PC-3 (cell line): ENCODE results near the gene AGXT. TPM values are rescaled to one million over a fixed set of nuclear protein-coding genes. Genes with fewer than 3 reads are reported as not detected.

Source experiments
- ATAC-seq: fragments of 200-7000 bp; cut with Tn5 transposase; 2 replicates; pipeline ENCODE4 v1.9.1; 2020; ENCODE audit warnings: mild to moderate bottlenecking, moderate library complexity
- BruUV-seq: library from RNA; stranded (reverse); fragments of 400-500 nt; replicated peaks from 2 replicates; lab custom pipeline; 2021; lab: Mats Ljungman, UMichigan
- CTCF ChIA-PET: fragments of 300-600 bp; sonication (Branson Sonifier 250); formaldehyde crosslinking; loops from one replicate; lab custom pipeline; 2022; ENCODE audit warnings: antibody characterized with exemption; lab: Charles Lee
- POLR2A ChIA-PET: fragments of 300-600 bp; sonication (Branson Sonifier 250); formaldehyde crosslinking; loops from one replicate; lab custom pipeline; 2022; ENCODE audit warnings: antibody characterized with exemption; ENCODE audit not compliant: unreplicated experiment; lab: Charles Lee
- DNase-seq: peaks from one replicate; pipeline ENCODE4 v3.0.0-alpha.2; 2015
- H2AFZ ChIP-seq: fragments of 300-600 bp; sonication (generic); 2 replicates; pipeline ENCODE4 v1.6.0; 2016; ENCODE audit warnings: antibody characterized with exemption, low read length
- H3F3A ChIP-seq: fragments of 300-600 bp; sonication (generic); one replicate; pipeline ENCODE4 v1.6.0; 2017; ENCODE audit warnings: antibody characterized with exemption, low read length, control low read depth, mild to moderate bottlenecking; ENCODE audit not compliant: unreplicated experiment
- H3K27ac ChIP-seq: fragments of 300-600 bp; sonication (generic); 2 replicates; pipeline ENCODE4 v1.5.1; 2016; ENCODE audit warnings: mild to moderate bottlenecking, low read length
- H3K27me3 ChIP-seq: fragments of 300-600 bp; sonication (generic); 2 replicates; pipeline ENCODE4 v1.6.1; 2016; ENCODE audit warnings: low read length, mixed read lengths
- H3K36me3 ChIP-seq: fragments of 300-600 bp; sonication (generic); 2 replicates; pipeline ENCODE4 v1.6.1; 2016; ENCODE audit warnings: low read depth, mixed run types, low read length, mixed read lengths
- H3K4me1 ChIP-seq: fragments of 300-600 bp; sonication (generic); 2 replicates; pipeline ENCODE4 v1.5.1; 2016; ENCODE audit warnings: low read length; ENCODE audit not compliant: insufficient read depth
- H3K4me2 ChIP-seq: fragments of 300-600 bp; sonication (generic); 2 replicates; pipeline ENCODE4 v1.6.0; 2016; ENCODE audit warnings: low read length
- H3K4me3 ChIP-seq: fragments of 300-600 bp; sonication (generic); 2 replicates; pipeline ENCODE4 v1.5.1; 2016; ENCODE audit warnings: mild to moderate bottlenecking, low read length, mixed read lengths
- H3K79me2 ChIP-seq: fragments of 300-600 bp; sonication (generic); 2 replicates; pipeline ENCODE4 v1.6.1; 2017; ENCODE audit warnings: low read length, mixed read lengths
- H3K9ac ChIP-seq: fragments of 300-600 bp; sonication (generic); 2 replicates; pipeline ENCODE4 v1.6.0; 2016; ENCODE audit warnings: mild to moderate bottlenecking, low read length
- H3K9me2 ChIP-seq: fragments of 300-600 bp; sonication (generic); replicated peaks from 2 replicates; pipeline ENCODE4 v1.6.1; 2016; ENCODE audit warnings: mixed run types, low read length, mixed read lengths
- H3K9me3 ChIP-seq: fragments of 300-600 bp; sonication (generic); 2 replicates; pipeline ENCODE4 v1.6.1; 2016; ENCODE audit warnings: low read length, mixed read lengths
- H4K20me1 ChIP-seq: fragments of 300-600 bp; sonication (generic); 2 replicates; pipeline ENCODE4 v1.6.1; 2016; ENCODE audit warnings: low read length, mixed read lengths
- EZH2 ChIP-seq: fragments of 300-600 bp; sonication (generic); IDR thresholded peaks from one replicate; pipeline ENCODE4 v1.6.1; 2017; ENCODE audit warnings: antibody characterized with exemption, mild to moderate bottlenecking, low read length; ENCODE audit not compliant: unreplicated experiment
- EZH2phosphoT487 ChIP-seq: fragments of 300-600 bp; sonication (generic); IDR thresholded peaks from 2 replicates; pipeline ENCODE4 v1.6.1; 2018; ENCODE audit warnings: mild to moderate bottlenecking, antibody characterized with exemption, low read length, borderline replicate concordance
- intact Hi-C: fragments of 100-400 bp; cut with micrococcal nuclease; formaldehyde crosslinking; loops from 2 replicates; pipeline ENCODE4 v1.9.0; 2023
- total RNA-seq: library from RNA; depleted of rRNA; stranded (reverse); fragments of >200 nt; gene quantifications from 2 replicates; pipeline ENCODE4 v1.2.3, GENCODE V29; 2014
- TF ChIP-seq, protein P1 (sequence below): fragments of 300-600 bp; sonication (generic); conservative IDR thresholded peaks from 2 replicates; pipeline ENCODE4 v1.5.1; 2017; ENCODE audit warnings: antibody characterized with exemption, low read depth, mild to moderate bottlenecking, low read length

Gene AGXT
- total RNA-seq, 1 experiment from 2014 or later, result not detected

DNA sequence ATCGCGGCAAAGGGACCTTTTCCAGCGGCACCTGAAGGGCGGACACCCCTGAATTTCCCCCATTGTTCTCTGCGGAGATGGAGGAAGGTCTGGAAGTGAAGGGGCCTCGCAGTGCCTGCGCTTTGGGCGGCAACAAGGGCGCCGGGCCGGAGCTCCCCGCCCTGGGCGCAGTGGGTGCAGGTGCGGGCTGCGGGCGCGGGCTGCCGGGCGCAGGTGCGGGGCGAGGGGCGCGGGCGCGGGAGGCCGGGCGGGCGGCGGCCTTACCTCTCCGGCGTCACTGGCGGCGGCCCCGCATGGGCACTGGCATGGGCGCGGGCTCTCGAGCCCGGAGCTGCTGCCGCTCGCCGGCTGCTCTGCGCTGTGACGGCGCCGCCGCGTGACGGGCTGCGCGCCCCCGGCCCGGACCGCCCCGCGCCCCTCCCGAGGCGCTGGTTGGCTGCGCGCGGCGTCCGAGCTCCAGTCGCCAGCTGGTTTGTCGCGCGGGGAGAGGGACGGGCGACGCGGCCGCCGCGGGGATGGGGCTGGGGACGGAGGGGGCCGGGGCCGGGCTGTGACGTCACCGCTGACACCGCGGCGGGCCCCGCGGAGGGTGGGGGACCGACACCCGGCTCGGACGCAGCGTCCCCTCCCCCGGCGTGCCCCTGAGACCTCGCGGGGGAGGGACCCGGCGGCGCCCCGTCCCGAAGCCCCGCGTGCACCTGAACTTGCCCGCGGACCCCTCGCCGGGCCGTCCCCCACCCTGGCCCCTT is 48.6 kb upstream of the AGXT start, which contains the start of gene KIF1A:
Gene KIF1A (minus strand): TSS at position 362 of the 749 bp plus-strand sequence. CDS start 22,467 bp downstream, outside the sequence.
- no peaks in the 10 kb centered on the region for H3K4me1 ChIP-seq
- H3K9ac ChIP-seq, result no peak within 1 kb of the TSS
- H3K9me3 ChIP-seq, result no peaks in the 10 kb centered on the region
- peaks cover 50% of the 10 kb centered on the region for H3K27me3 ChIP-seq
- no peaks in the 10 kb centered on the region for H4K20me1 ChIP-seq
- H3K79me2 ChIP-seq, result no peaks in the 10 kb centered on the region
- H3F3A ChIP-seq, result no peaks in the 10 kb centered on the region
- H3K36me3 ChIP-seq, result no peaks in the 10 kb centered on the region
- ChIA-PET CTCF (interaction anchor here (0.7 kb wide), 1 partner anchor 8 kb away, joined by 5 read pairs; no protein-coding TSS in a partner anchor), POLR2A (no interaction called here)
- intact Hi-C loops, result no loop called here
- no peaks in the 10 kb centered on the region for H3K9me2 ChIP-seq
- DNase-seq, result no peak
- H3K27ac ChIP-seq, result no peak within 1 kb of the TSS
- no peak within 1 kb of the TSS for H3K4me2 ChIP-seq
- no peak within 1 kb of the TSS for H3K4me3 ChIP-seq
- TF ChIP-seq EZH2, result no peak
- TF ChIP-seq, protein P1, sequence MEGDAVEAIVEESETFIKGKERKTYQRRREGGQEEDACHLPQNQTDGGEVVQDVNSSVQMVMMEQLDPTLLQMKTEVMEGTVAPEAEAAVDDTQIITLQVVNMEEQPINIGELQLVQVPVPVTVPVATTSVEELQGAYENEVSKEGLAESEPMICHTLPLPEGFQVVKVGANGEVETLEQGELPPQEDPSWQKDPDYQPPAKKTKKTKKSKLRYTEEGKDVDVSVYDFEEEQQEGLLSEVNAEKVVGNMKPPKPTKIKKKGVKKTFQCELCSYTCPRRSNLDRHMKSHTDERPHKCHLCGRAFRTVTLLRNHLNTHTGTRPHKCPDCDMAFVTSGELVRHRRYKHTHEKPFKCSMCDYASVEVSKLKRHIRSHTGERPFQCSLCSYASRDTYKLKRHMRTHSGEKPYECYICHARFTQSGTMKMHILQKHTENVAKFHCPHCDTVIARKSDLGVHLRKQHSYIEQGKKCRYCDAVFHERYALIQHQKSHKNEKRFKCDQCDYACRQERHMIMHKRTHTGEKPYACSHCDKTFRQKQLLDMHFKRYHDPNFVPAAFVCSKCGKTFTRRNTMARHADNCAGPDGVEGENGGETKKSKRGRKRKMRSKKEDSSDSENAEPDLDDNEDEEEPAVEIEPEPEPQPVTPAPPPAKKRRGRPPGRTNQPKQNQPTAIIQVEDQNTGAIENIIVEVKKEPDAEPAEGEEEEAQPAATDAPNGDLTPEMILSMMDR, result no peak
- no peak for TF ChIP-seq EZH2phosphoT487
- no peak for ATAC-seq
- H2AFZ ChIP-seq, result no peak within 1 kb of the TSS
- BruUV-seq, result no TSS peak

DNA sequence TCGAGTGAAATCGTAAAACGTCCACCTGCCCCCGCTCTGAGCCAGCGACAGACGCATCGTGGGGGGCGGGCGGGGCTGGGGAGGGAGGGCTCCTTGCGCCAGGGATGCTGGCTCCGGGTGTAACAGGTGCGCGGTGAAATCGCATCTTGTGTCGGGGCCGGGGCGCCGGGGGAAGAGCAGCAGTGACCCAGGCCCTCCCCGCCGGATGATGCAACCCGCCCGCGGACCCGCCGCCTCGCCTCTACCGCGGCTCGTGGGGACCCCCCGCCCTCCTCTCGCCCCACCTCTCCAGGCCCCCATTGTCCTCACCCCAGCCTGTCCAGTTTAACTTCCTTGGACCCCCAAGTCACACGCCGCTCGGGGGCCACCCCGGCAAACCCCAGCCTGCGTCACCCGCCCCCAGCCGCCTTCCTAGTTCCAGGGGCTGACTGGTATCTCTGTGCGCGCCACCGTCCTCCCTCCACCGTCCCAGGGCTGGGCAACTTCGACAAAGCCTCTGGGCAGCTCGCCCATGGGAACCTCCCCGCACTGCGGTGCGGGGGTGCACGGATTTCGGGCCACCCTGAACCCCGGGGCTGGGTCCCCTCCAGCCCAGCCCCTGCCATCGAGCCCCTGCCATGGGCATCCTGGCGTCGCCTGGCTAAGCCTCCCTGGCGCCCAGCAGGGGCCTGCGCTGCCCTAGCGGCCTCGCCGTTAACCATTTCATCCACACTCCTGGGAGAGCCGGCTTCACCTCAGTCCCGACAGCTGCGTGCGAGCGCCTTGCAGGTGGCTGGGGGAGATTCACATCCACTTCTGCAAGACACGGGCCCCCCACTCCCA is 47.8 kb upstream of the AGXT start:
- no TSS peak for BruUV-seq
- no peak for DNase-seq
- H4K20me1 ChIP-seq, result no peaks in the 10 kb centered on the region
- POLR2A ChIA-PET, result no interaction called here
- no peaks in the 10 kb centered on the region for H3K9me3 ChIP-seq
- no peak overlapping the region for H3K4me3 ChIP-seq
- no peak overlapping the region for H3K27ac ChIP-seq
- TF ChIP-seq EZH2 (peak; percentile 81), EZH2phosphoT487 (peak; percentile 57; the same call in 1 of the 2 replicates)
- TF ChIP-seq, protein P1, result no peak
- no peaks in the 10 kb centered on the region for H3K4me1 ChIP-seq
- peaks cover 57% of the 10 kb centered on the region for H3K27me3 ChIP-seq
- no peak overlapping the region for H3K9ac ChIP-seq
- peak; percentile 51; the same call in 1 of the 2 replicates for ATAC-seq
- H3K4me2 ChIP-seq, result no peak overlapping the region
- no peaks in the 10 kb centered on the region for H3K9me2 ChIP-seq
- intact Hi-C loops, result no loop called here
- H3K36me3 ChIP-seq, result no peaks in the 10 kb centered on the region
- H3K79me2 ChIP-seq, result no peaks in the 10 kb centered on the region
- H3F3A ChIP-seq, result no peaks in the 10 kb centered on the region
- H2AFZ ChIP-seq, result no peak overlapping the region
- CTCF ChIA-PET, result interaction anchor here (1.0 kb wide), 1 partner anchor 20 kb away, joined by 5 read pairs; no protein-coding TSS in a partner anchor
